GM23338 (cell line): Measurements from ENCODE around the gene WNT5A. TPM values are rescaled to one million over a fixed set of nuclear protein-coding genes. Genes with fewer than 3 reads are reported as not detected.

ENCODE experiments used
- ATAC-seq: fragments of 200-7000 bp; cut with Tn5 transposase; 3 replicates; pipeline ENCODE4 v1.9.1; 2020
- DNase-seq: peaks from one replicate; pipeline ENCODE4 v3.0.0-alpha.2; 2015; ENCODE audit warnings: low spot score
- H2AFZ ChIP-seq: fragments of 200-600 bp; sonication (generic); 2 replicates; pipeline ENCODE4 v1.8.0; 2016; ENCODE audit warnings: antibody characterized with exemption, mild to moderate bottlenecking, moderate library complexity
- H3F3A ChIP-seq: fragments of 200-600 bp; sonication (generic); replicated peaks from 2 replicates; pipeline ENCODE4 v1.8.0; 2017; ENCODE audit warnings: antibody characterized with exemption, mixed run types, low read depth
- H3K27ac ChIP-seq: fragments of 200-600 bp; sonication (generic); 2 replicates; pipeline ENCODE4 v1.6.1; 2016; ENCODE audit warnings: low read depth
- H3K27me3 ChIP-seq: fragments of 200-600 bp; sonication (generic); 2 replicates; pipeline ENCODE4 v1.8.0; 2016; ENCODE audit warnings: mild to moderate bottlenecking, mixed run types, moderate library complexity; ENCODE audit not compliant: insufficient read depth
- H3K36me3 ChIP-seq: fragments of 200-600 bp; sonication (generic); 2 replicates; pipeline ENCODE4 v1.8.0; 2016; ENCODE audit warnings: mild to moderate bottlenecking; ENCODE audit not compliant: insufficient read depth
- H3K4me1 ChIP-seq: fragments of 200-600 bp; sonication (generic); 2 replicates; pipeline ENCODE4 v1.8.0; 2016; ENCODE audit warnings: mild to moderate bottlenecking, moderate library complexity; ENCODE audit not compliant: insufficient read depth
- H3K4me2 ChIP-seq: fragments of 200-600 bp; sonication (generic); 2 replicates; pipeline ENCODE4 v1.7.1; 2017; ENCODE audit warnings: mixed run types
- H3K4me3 ChIP-seq: fragments of 200-600 bp; sonication (generic); 2 replicates; pipeline ENCODE4 v1.6.1; 2016; ENCODE audit warnings: mixed run types
- H3K79me2 ChIP-seq: fragments of 200-600 bp; sonication (generic); replicated peaks from 2 replicates; pipeline ENCODE4 v1.8.0; 2017; ENCODE audit warnings: mild to moderate bottlenecking; ENCODE audit not compliant: insufficient read depth
- H3K9me2 ChIP-seq: fragments of 200-600 bp; sonication (generic); 2 replicates; pipeline ENCODE4 v1.8.0; 2017; ENCODE audit not compliant: insufficient read depth
- H4K20me1 ChIP-seq: fragments of 200-600 bp; sonication (generic); replicated peaks from 2 replicates; pipeline ENCODE4 v1.8.0; 2017; ENCODE audit warnings: mild to moderate bottlenecking; ENCODE audit not compliant: insufficient read depth
- H3K27ac Mint-ChIP-seq: 2 replicates; pipeline ENCODE4 v1.8.0; 2020; ENCODE audit warnings: inconsistent platforms, mild to moderate bottlenecking, moderate library complexity, mixed read lengths
- H3K27me3 Mint-ChIP-seq: 3 replicates; pipeline ENCODE4 v1.8.0; 2022; ENCODE audit warnings: low read depth, mild to moderate bottlenecking, moderate library complexity, mixed read lengths, inconsistent platforms; ENCODE audit not compliant: insufficient read depth, poor library complexity
- H3K36me3 Mint-ChIP-seq: 3 replicates; pipeline ENCODE4 v1.8.0; 2021; ENCODE audit warnings: low read depth, mild to moderate bottlenecking, inconsistent platforms, moderate library complexity, mixed read lengths
- H3K4me1 Mint-ChIP-seq: 3 replicates; pipeline ENCODE4 v1.8.0; 2020; ENCODE audit warnings: mild to moderate bottlenecking, inconsistent platforms, mixed read lengths
- H3K4me3 Mint-ChIP-seq: 3 replicates; pipeline ENCODE4 v1.8.0; 2021; ENCODE audit warnings: moderate library complexity, mild to moderate bottlenecking, inconsistent platforms, mixed read lengths
- H3K9me3 Mint-ChIP-seq: 3 replicates; pipeline ENCODE4 v1.8.0; 2020; ENCODE audit warnings: moderate library complexity, mild to moderate bottlenecking, inconsistent platforms, mixed read lengths
- EZH2 ChIP-seq: fragments of 200-600 bp; sonication (generic); IDR thresholded peaks from one replicate; pipeline ENCODE4 v1.8.0; 2017; ENCODE audit warnings: antibody characterized with exemption, mild to moderate bottlenecking, low read depth; ENCODE audit not compliant: unreplicated experiment
- JUNB ChIP-seq: IDR thresholded peaks from one replicate; pipeline ENCODE4 v1.6.1; 2016; ENCODE audit warnings: antibody characterized with exemption; ENCODE audit not compliant: unreplicated experiment
- POLR2AphosphoS5 ChIP-seq: IDR thresholded peaks from 2 replicates; pipeline ENCODE4 v1.6.1; 2016; ENCODE audit warnings: antibody characterized with exemption, low read depth
- STAT1 ChIP-seq: IDR thresholded peaks from one replicate; pipeline ENCODE4 v1.6.1; 2016; ENCODE audit warnings: antibody characterized with exemption; ENCODE audit not compliant: unreplicated experiment
- ZNF114 ChIP-seq: fragments of 250-450 bp; sonication (Bioruptor Pico); IDR thresholded peaks from 2 replicates; pipeline ENCODE4 v1.5.0; 2020; ENCODE audit warnings: mild to moderate bottlenecking, moderate library complexity
- ZNF462 ChIP-seq: fragments of 250-450 bp; sonication (Bioruptor Pico); IDR thresholded peaks from 2 replicates; pipeline ENCODE4 v1.5.0; 2020; ENCODE audit warnings: mild to moderate bottlenecking, moderate library complexity
- polyA plus RNA-seq: library from polyadenylated mRNA; unstranded; fragments of >200 nt; fragmentation: Nextera tagmentation; extraction: Ambion mirVana; gene quantifications from 2 replicates; pipeline ENCODE4 v1.2.1, GENCODE V29; 2016
- total RNA-seq: library from RNA; depleted of rRNA; stranded (reverse); fragments of >200 nt; shearing (Covaris generic); gene quantifications from 2 replicates; pipeline ENCODE4 v1.2.3, GENCODE V29; 2014
- TF ChIP-seq, protein P1 (sequence below): IDR thresholded peaks from 2 replicates; pipeline ENCODE4 v1.6.1; 2016; ENCODE audit warnings: antibody characterized with exemption
- TF ChIP-seq, protein P2 (sequence below): IDR thresholded peaks from one replicate; pipeline ENCODE4 v1.6.1; 2018; ENCODE audit warnings: antibody characterized with exemption; ENCODE audit not compliant: unreplicated experiment

Gene WNT5A
- total and polyA plus RNA-seq, 2 experiments from 2014 or later: 0.53 to 4.0 TPM

- TF ChIP-seq ZNF462 (CRISPR knock-in tag) (no peak), POLR2AphosphoS5 (no peak), ZNF114 (CRISPR knock-in tag) (no peak), EZH2 (no peak), STAT1 (no peak), JUNB (no peak)
- TF ChIP-seq, protein P1, sequence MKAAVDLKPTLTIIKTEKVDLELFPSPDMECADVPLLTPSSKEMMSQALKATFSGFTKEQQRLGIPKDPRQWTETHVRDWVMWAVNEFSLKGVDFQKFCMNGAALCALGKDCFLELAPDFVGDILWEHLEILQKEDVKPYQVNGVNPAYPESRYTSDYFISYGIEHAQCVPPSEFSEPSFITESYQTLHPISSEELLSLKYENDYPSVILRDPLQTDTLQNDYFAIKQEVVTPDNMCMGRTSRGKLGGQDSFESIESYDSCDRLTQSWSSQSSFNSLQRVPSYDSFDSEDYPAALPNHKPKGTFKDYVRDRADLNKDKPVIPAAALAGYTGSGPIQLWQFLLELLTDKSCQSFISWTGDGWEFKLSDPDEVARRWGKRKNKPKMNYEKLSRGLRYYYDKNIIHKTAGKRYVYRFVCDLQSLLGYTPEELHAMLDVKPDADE: no peak
Measured at GRCh38 chr3:55443346-55443745, 43.8 kb downstream of the WNT5A start (continued).

DNA sequence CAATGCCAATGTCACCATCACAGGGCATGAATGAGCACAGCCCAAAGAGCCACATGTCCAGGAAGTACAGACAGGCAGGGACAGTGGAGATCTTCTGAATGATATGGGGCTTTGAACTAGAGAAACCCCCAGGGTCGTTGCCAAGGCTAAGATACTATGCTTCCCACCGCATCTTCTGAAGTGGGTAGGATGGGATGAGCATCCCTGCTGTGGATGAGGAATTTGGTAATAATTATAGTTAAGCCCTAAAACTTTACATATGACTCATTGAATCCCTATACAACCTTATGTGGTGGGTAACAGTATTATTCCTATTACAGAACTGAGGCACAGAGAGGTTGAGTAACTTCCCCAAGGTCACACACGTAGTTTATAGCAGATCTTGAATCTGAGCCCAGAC lies 44.2 kb downstream of the WNT5A start:
- no peaks in the 10 kb centered on the region for H3K4me1 Mint-ChIP-seq
- Histone ChIP-seq H3K4me3 (no peak overlapping the region), H4K20me1 (no peaks in the 10 kb centered on the region), H3K9me2 (peaks cover 13% of the 10 kb centered on the region), H3F3A (no peaks in the 10 kb centered on the region), H3K36me3 (no peaks in the 10 kb centered on the region), H3K27me3 (no peaks in the 10 kb centered on the region), H3K4me2 (no peak overlapping the region), H2AFZ (no peak overlapping the region), H3K27ac (no peak overlapping the region), H3K4me1 (no peaks in the 10 kb centered on the region), H3K79me2 (no peaks in the 10 kb centered on the region)
- TF ChIP-seq, protein P2, sequence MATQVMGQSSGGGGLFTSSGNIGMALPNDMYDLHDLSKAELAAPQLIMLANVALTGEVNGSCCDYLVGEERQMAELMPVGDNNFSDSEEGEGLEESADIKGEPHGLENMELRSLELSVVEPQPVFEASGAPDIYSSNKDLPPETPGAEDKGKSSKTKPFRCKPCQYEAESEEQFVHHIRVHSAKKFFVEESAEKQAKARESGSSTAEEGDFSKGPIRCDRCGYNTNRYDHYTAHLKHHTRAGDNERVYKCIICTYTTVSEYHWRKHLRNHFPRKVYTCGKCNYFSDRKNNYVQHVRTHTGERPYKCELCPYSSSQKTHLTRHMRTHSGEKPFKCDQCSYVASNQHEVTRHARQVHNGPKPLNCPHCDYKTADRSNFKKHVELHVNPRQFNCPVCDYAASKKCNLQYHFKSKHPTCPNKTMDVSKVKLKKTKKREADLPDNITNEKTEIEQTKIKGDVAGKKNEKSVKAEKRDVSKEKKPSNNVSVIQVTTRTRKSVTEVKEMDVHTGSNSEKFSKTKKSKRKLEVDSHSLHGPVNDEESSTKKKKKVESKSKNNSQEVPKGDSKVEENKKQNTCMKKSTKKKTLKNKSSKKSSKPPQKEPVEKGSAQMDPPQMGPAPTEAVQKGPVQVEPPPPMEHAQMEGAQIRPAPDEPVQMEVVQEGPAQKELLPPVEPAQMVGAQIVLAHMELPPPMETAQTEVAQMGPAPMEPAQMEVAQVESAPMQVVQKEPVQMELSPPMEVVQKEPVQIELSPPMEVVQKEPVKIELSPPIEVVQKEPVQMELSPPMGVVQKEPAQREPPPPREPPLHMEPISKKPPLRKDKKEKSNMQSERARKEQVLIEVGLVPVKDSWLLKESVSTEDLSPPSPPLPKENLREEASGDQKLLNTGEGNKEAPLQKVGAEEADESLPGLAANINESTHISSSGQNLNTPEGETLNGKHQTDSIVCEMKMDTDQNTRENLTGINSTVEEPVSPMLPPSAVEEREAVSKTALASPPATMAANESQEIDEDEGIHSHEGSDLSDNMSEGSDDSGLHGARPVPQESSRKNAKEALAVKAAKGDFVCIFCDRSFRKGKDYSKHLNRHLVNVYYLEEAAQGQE: no peak
- TF ChIP-seq POLR2AphosphoS5: no peak
- no peak for TF ChIP-seq STAT1
- no peaks in the 10 kb centered on the region for H3K9me3 Mint-ChIP-seq
- DNase-seq: no peak
- H3K27me3 Mint-ChIP-seq: peaks cover 10% of the 10 kb centered on the region
- ATAC-seq: no peak
- H3K4me3 Mint-ChIP-seq: no peak overlapping the region
- no peak overlapping the region for H3K27ac Mint-ChIP-seq
- no peaks in the 10 kb centered on the region for H3K36me3 Mint-ChIP-seq
